Measurements from ENCODE around the gene KIAA0319L. TPM values are rescaled to one million over a fixed set of nuclear protein-coding genes. Genes with fewer than 3 reads are reported as not detected.
A peak's percentile ranks its signal among the peaks of the same experiment; 100 is the strongest.

The KIAA0319L gene
- total RNA-seq, 2 experiments from 2014 or later: 26.5 to 28.1 TPM

GRCh38 chr1:35572296-35572695 lies 15.1 kb upstream of the KIAA0319L start:
- Mint-ChIP-seq H3K27ac (no peak overlapping the region), H3K9me3 (ENCODE audit: low read depth) (no peaks in the 10 kb centered on the region), H3K36me3 (ENCODE audit: low read depth) (no peaks in the 10 kb centered on the region), H3K4me1 (peaks cover 10% of the 10 kb centered on the region), H3K4me3 (no peak overlapping the region), H3K27me3 (peaks cover 14% of the 10 kb centered on the region)
- ATAC-seq (no peak), DNase-seq (no peak)
- intact Hi-C loops (cut with DNase I, micrococcal nuclease): loop anchor here in 1 of 2 experiments (10.0 kb wide), 1 partner anchor 883 kb away; the partner anchor contains the start of gene OSCP1
- CTCF ChIA-PET: interaction anchor here (0.6 to 2.1 kb wide), 7 partner anchors 8 to 197 kb away, joined by 3 to 13 read pairs (median 3); no protein-coding TSS in a partner anchor
- POLR2A ChIA-PET: interaction anchor here (1.6 kb wide), 1 partner anchor 8 kb away, joined by 6 read pairs; no protein-coding TSS in a partner anchor

- no peak for ATAC-seq
- H3K27ac Mint-ChIP-seq: no peak overlapping the region
- ChIA-PET POLR2A (interaction anchor here (0.7 kb wide), 1 partner anchor 41 kb away, joined by 3 read pairs; no protein-coding TSS in a partner anchor), CTCF (interaction anchor here (0.6 to 2.1 kb wide), 10 partner anchors 8 to 478 kb away, joined by 3 to 13 read pairs (median 3); no protein-coding TSS in a partner anchor)
- H3K4me1 Mint-ChIP-seq: peaks cover 7% of the 10 kb centered on the region
- H3K36me3 Mint-ChIP-seq (ENCODE audit: low read depth): peaks cover 2% of the 10 kb centered on the region
- intact Hi-C loops (cut with DNase I, micrococcal nuclease): loop anchor here in 1 of 2 experiments (10.0 kb wide), 1 partner anchor 884 kb away; the partner anchor contains the start of gene OSCP1
- H3K9me3 Mint-ChIP-seq (ENCODE audit: low read depth): no peaks in the 10 kb centered on the region
- peaks cover 11% of the 10 kb centered on the region for H3K27me3 Mint-ChIP-seq
- DNase-seq: no peak
- no peak overlapping the region for H3K4me3 Mint-ChIP-seq
Observed at GRCh38 chr1:35571263-35571662, 14.1 kb upstream of the KIAA0319L start.

GRCh38 chr1:35570589-35571137 lies 13.5 kb upstream of the KIAA0319L start:
- Mint-ChIP-seq H3K27ac (no peak overlapping the region), H3K4me3 (no peak overlapping the region), H3K27me3 (peaks cover 11% of the 10 kb centered on the region), H3K9me3 (ENCODE audit: low read depth) (no peaks in the 10 kb centered on the region), H3K4me1 (peaks cover 4% of the 10 kb centered on the region), H3K36me3 (ENCODE audit: low read depth) (peaks cover 2% of the 10 kb centered on the region)
- no peak for DNase-seq
- CTCF ChIA-PET: interaction anchor here (0.6 to 1.5 kb wide), 10 partner anchors 9 to 202 kb away, joined by 3 to 7 read pairs (median 3); no protein-coding TSS in a partner anchor
- POLR2A ChIA-PET: interaction anchor here (0.7 kb wide), 1 partner anchor 42 kb away, joined by 3 read pairs; no protein-coding TSS in a partner anchor
- ATAC-seq: no peak
- intact Hi-C loops (cut with DNase I, micrococcal nuclease): loop anchor here in 1 of 2 experiments (10.0 kb wide), 1 partner anchor 884 kb away; the partner anchor contains the start of gene OSCP1

GRCh38 chr1:35569936-35570335 lies 12.7 kb upstream of the KIAA0319L start:
- Mint-ChIP-seq H3K4me1 (peaks cover 4% of the 10 kb centered on the region), H3K9me3 (ENCODE audit: low read depth) (no peaks in the 10 kb centered on the region), H3K27me3 (peaks cover 7% of the 10 kb centered on the region), H3K27ac (no peak overlapping the region), H3K36me3 (ENCODE audit: low read depth) (peaks cover 2% of the 10 kb centered on the region), H3K4me3 (no peak overlapping the region)
- DNase-seq: no peak
- intact Hi-C loops (cut with DNase I, micrococcal nuclease): loop anchor here (1.0 to 10.0 kb wide), 5 partner anchors 145 to 885 kb away; partner anchors contain the start of gene OSCP1 (in 1 of the 2)
- no peak for ATAC-seq
- CTCF ChIA-PET: interaction anchor here (1.0 to 1.5 kb wide), 4 partner anchors 8 to 158 kb away, joined by 3 to 4 read pairs (median 3); no protein-coding TSS in a partner anchor
- POLR2A ChIA-PET: no interaction called here

- Mint-ChIP-seq H3K4me1 (peaks cover 11% of the 10 kb centered on the region), H3K27ac (no peak overlapping the region), H3K36me3 (ENCODE audit: low read depth) (peaks cover 4% of the 10 kb centered on the region), H3K4me3 (no peak overlapping the region), H3K9me3 (ENCODE audit: low read depth) (no peaks in the 10 kb centered on the region), H3K27me3 (peaks cover 7% of the 10 kb centered on the region)
- intact Hi-C loops (cut with DNase I, micrococcal nuclease): loop anchor here (1.0 to 2.0 kb wide), 4 partner anchors 146 to 205 kb away; no protein-coding TSS in a partner anchor
- ChIA-PET POLR2A (interaction anchor here (0.8 kb wide), 1 partner anchor 200 kb away, joined by 5 read pairs; the partner anchor contains the start of gene CLSPN), CTCF (interaction anchor here (0.6 to 5.9 kb wide), 39 partner anchors 9 to 458 kb away, joined by 3 to 118 read pairs (median 4); partner anchors contain the start of gene PSMB2)
- ATAC-seq (peak; percentile 58), DNase-seq (peak; percentile 81)
Observed at GRCh38 chr1:35568975-35569395, 11.8 kb upstream of the KIAA0319L start.

GRCh38 chr1:35567947-35568558 lies 10.8 kb upstream of the KIAA0319L start:
- intact Hi-C loops (cut with DNase I, micrococcal nuclease): loop anchor here in 1 of 2 experiments (2.0 kb wide), 1 partner anchor 147 kb away; no protein-coding TSS in a partner anchor
- CTCF ChIA-PET: interaction anchor here (0.7 to 5.9 kb wide), 27 partner anchors 9 to 346 kb away, joined by 3 to 118 read pairs (median 5); partner anchors contain the start of genes CLSPN and PSMB2
- POLR2A ChIA-PET: interaction anchor here (0.6 kb wide), 1 partner anchor 35 kb away, joined by 3 read pairs; no protein-coding TSS in a partner anchor

GRCh38 chr1:35565742-35566133 lies 8.5 kb upstream of the KIAA0319L start:
- CTCF ChIA-PET: interaction anchor here (0.9 to 5.9 kb wide), 9 partner anchors 15 to 152 kb away, joined by 3 to 118 read pairs (median 3); no protein-coding TSS in a partner anchor
- Mint-ChIP-seq H3K27ac (no peak overlapping the region), H3K36me3 (ENCODE audit: low read depth) (peaks cover 4% of the 10 kb centered on the region), H3K27me3 (no peaks in the 10 kb centered on the region), H3K9me3 (ENCODE audit: low read depth) (no peaks in the 10 kb centered on the region), H3K4me3 (no peak overlapping the region), H3K4me1 (peaks cover 22% of the 10 kb centered on the region)
- ATAC-seq (no peak), DNase-seq (no peak)
- intact Hi-C loops (cut with DNase I, micrococcal nuclease): no loop called here
- POLR2A ChIA-PET: interaction anchor here (1.5 kb wide), 1 partner anchor 115 kb away, joined by 4 read pairs; no protein-coding TSS in a partner anchor

More at GRCh38 chr1:35567947-35568558, 10.8 kb upstream of the KIAA0319L start:
- Mint-ChIP-seq H3K4me3 (no peak overlapping the region), H3K4me1 (peaks cover 12% of the 10 kb centered on the region), H3K27me3 (peaks cover 7% of the 10 kb centered on the region), H3K36me3 (ENCODE audit: low read depth) (peaks cover 4% of the 10 kb centered on the region), H3K27ac (no peak overlapping the region), H3K9me3 (ENCODE audit: low read depth) (no peaks in the 10 kb centered on the region)
- ATAC-seq (no peak), DNase-seq (no peak)

- no peak overlapping the region for H3K4me3 Mint-ChIP-seq
- H3K36me3 Mint-ChIP-seq (ENCODE audit: low read depth): peaks cover 4% of the 10 kb centered on the region
- no peak overlapping the region for H3K27ac Mint-ChIP-seq
- H3K9me3 Mint-ChIP-seq (ENCODE audit: low read depth): no peaks in the 10 kb centered on the region
- intact Hi-C loops (cut with DNase I, micrococcal nuclease): loop anchor here (1.0 kb wide), 1 partner anchor 114 kb away; no protein-coding TSS in a partner anchor
- no peak for DNase-seq
- peaks cover 22% of the 10 kb centered on the region for H3K4me1 Mint-ChIP-seq
- ATAC-seq: no peak
- H3K27me3 Mint-ChIP-seq: no peaks in the 10 kb centered on the region
- CTCF ChIA-PET: interaction anchor here (0.6 to 5.9 kb wide), 31 partner anchors 8 to 234 kb away, joined by 3 to 118 read pairs (median 4); partner anchors contain the start of genes CLSPN and TFAP2E
- POLR2A ChIA-PET: interaction anchor here (0.6 to 1.5 kb wide), 6 partner anchors 8 to 709 kb away, joined by 3 to 6 read pairs (median 3); partner anchors contain the start of gene TFAP2E
Observed at GRCh38 chr1:35564884-35565741, 7.9 kb upstream of the KIAA0319L start.

- ATAC-seq (peak; percentile 87), DNase-seq (peak; percentile 91)
- Mint-ChIP-seq H3K27me3 (no peaks in the 10 kb centered on the region), H3K4me1 (peaks cover 28% of the 10 kb centered on the region), H3K4me3 (no peak overlapping the region), H3K27ac (no peak overlapping the region), H3K36me3 (ENCODE audit: low read depth) (peaks cover 4% of the 10 kb centered on the region), H3K9me3 (ENCODE audit: low read depth) (no peaks in the 10 kb centered on the region)
- ChIA-PET POLR2A (interaction anchor here (0.6 to 1.5 kb wide), 6 partner anchors 8 to 708 kb away, joined by 3 to 6 read pairs (median 3); partner anchors contain the start of gene TFAP2E), CTCF (interaction anchor here (0.5 to 5.9 kb wide), 31 partner anchors 8 to 235 kb away, joined by 3 to 118 read pairs (median 4); partner anchors contain the start of genes CLSPN and TFAP2E)
- intact Hi-C loops (cut with DNase I, micrococcal nuclease): loop anchor here (1.0 kb wide), 1 partner anchor 113 kb away; no protein-coding TSS in a partner anchor
Observed at GRCh38 chr1:35564037-35564883, 7.1 kb upstream of the KIAA0319L start.
